ENCODE data around the gene GRIK3.

GRCh38 chr1:37058424-37058988 is 24.2 kb upstream of the GRIK3 start:
- TF ChIP-seq EZH2phosphoT487 (IDR thresholded peaks at IDR 0.05; ENCODE audit: borderline replicate concordance, low read length) (no peak), CTCF (IDR thresholded peaks at IDR 0.05; ENCODE audit: low read depth, low read length, poor library complexity, severe bottlenecking) (no peak)

Measured in DOHH2 (cell line).